Calu3 (cell line): Measurements from ENCODE around the gene AURKB. TPM values are rescaled to one million over a fixed set of nuclear protein-coding genes. Genes with fewer than 3 reads are reported as not detected.
A peak's percentile ranks its signal among the peaks of the same experiment; 100 is the strongest.
"Not testable (repeated sequence)": the region's sequence is repeated elsewhere in the genome, so short reads cannot be mapped to it uniquely, and the experiment has no call there.

ENCODE experiments used
- BruUV-seq: library from RNA; stranded (reverse); fragments of 400-500 nt; replicated peaks from 2 replicates; lab custom pipeline; 2021; lab: Mats Ljungman, UMichigan
- CTCF ChIA-PET: fragments of 300-600 bp; sonication (Branson Sonifier 250); formaldehyde crosslinking; loops from one replicate; lab custom pipeline; 2022; ENCODE audit warnings: antibody characterized with exemption; lab: Charles Lee
- DNase-seq: peaks from one replicate; pipeline ENCODE4 v3.0.0; 2022
- H3K27ac Mint-ChIP-seq: one replicate; pipeline ENCODE4 v1.8.0; 2022; ENCODE audit warnings: mixed read lengths; ENCODE audit not compliant: unreplicated experiment
- H3K27me3 Mint-ChIP-seq: one replicate; pipeline ENCODE4 v1.8.0; 2022; ENCODE audit warnings: mixed read lengths; ENCODE audit not compliant: unreplicated experiment
- H3K36me3 Mint-ChIP-seq: one replicate; pipeline ENCODE4 v1.8.0; 2022; ENCODE audit warnings: mild to moderate bottlenecking, moderate library complexity, mixed read lengths; ENCODE audit not compliant: insufficient read depth, unreplicated experiment
- H3K4me1 Mint-ChIP-seq: one replicate; pipeline ENCODE4 v1.8.0; 2022; ENCODE audit warnings: mild to moderate bottlenecking, low read depth, mixed read lengths; ENCODE audit not compliant: unreplicated experiment
- H3K4me3 Mint-ChIP-seq: one replicate; pipeline ENCODE4 v1.8.0; 2022; ENCODE audit warnings: mild to moderate bottlenecking, low read depth, moderate library complexity, mixed read lengths; ENCODE audit not compliant: unreplicated experiment
- H3K9me3 Mint-ChIP-seq: one replicate; pipeline ENCODE4 v1.8.0; 2022; ENCODE audit warnings: low read depth, mixed read lengths; ENCODE audit not compliant: unreplicated experiment
- CTCF ChIP-seq: fragments of 200-600 bp; IDR thresholded peaks from one replicate; pipeline ENCODE4 v1.8.0; 2022; ENCODE audit warnings: antibody characterized with exemption; ENCODE audit not compliant: unreplicated experiment
- intact Hi-C: fragments of 100-400 bp; cut with micrococcal nuclease; formaldehyde crosslinking; loops from one replicate; pipeline ENCODE4 v1.10.0; 2022; ENCODE audit not compliant: unreplicated experiment
- total RNA-seq: library from RNA; stranded (reverse); gene quantifications from 2 replicates; pipeline ENCODE4 v1.2.3, GENCODE V29; 2022

Gene AURKB
- total RNA-seq, 1 experiment from 2014 or later, result 78.9 TPM

GRCh38 chr17:8173056-8173870 lies 37.1 kb downstream of the AURKB start:
- TSS peak; percentile 100 for BruUV-seq
- peak overlapping the region; percentile 100 for H3K27ac Mint-ChIP-seq
- peaks cover 41% of the 10 kb centered on the region for H3K36me3 Mint-ChIP-seq
- peak; percentile 58 for DNase-seq
- no peaks in the 10 kb centered on the region for H3K27me3 Mint-ChIP-seq
- intact Hi-C loops, result no loop called here
- peaks cover 16% of the 10 kb centered on the region for H3K4me1 Mint-ChIP-seq
- peak overlapping the region; percentile 72 for H3K4me3 Mint-ChIP-seq
- CTCF ChIA-PET, result interaction anchor here (0.5 to 1.2 kb wide), 2 partner anchors 46 to 53 kb away, joined by 3 to 4 read pairs; no protein-coding TSS in a partner anchor
- H3K9me3 Mint-ChIP-seq, result no peaks in the 10 kb centered on the region
- no peak for TF ChIP-seq CTCF

GRCh38 chr17:8170186-8170585 lies 40.2 kb downstream of the AURKB start:
- intact Hi-C loops, H3K9me3 Mint-ChIP-seq, H3K27ac Mint-ChIP-seq, BruUV-seq, H3K4me3 Mint-ChIP-seq, H3K27me3 Mint-ChIP-seq, DNase-seq, CTCF ChIA-PET, H3K4me1 Mint-ChIP-seq: not testable (repeated sequence)
- peaks cover 25% of the 10 kb centered on the region for H3K36me3 Mint-ChIP-seq

DNA sequence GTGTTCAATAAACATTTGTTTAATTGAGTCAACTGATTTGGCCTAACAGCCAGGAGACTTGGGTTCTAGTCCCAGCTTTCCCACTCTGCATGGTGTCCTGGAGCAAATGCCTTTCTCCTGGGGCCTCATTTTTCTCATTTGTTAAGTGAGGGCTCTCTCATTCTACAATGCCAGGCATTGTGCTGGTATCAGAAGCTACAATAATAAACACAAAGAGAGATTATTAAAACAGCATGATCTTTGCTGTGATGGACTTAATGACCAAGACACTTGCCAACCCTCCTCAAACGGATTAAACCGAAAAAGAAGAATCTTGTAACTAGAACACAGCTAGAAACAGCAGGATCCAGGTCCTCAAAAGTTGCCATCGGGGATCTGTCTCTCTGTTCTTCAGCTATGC lies 42.8 kb downstream of the AURKB start:
- intact Hi-C loops, result no loop called here
- no peak for DNase-seq
- Mint-ChIP-seq H3K9me3 (no peaks in the 10 kb centered on the region), H3K4me1 (no peaks in the 10 kb centered on the region), H3K4me3 (no peak overlapping the region), H3K36me3 (peaks cover 18% of the 10 kb centered on the region), H3K27ac (no peak overlapping the region), H3K27me3 (no peaks in the 10 kb centered on the region)
- no peak for TF ChIP-seq CTCF
- no TSS peak for BruUV-seq
- CTCF ChIA-PET, result no interaction called here

DNA sequence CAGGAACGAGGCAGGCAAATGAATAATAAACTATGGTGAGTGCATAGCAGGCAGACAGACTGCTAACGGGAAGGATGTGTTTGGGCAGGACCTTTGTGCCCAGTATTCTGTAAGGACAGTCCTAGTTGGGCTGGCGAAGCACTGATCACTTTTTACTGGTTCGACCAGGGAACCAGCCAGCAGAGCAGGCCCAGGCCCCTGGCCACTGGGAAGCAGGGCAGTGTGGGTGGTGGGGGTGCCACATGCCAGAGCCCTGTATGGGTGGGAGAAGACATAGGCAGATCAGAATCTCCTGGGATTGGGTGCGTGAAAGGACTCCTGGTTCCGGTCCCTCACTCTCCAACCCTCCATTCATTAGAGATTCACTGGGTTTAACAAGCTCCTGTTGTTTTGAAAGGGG lies 43.6 kb downstream of the AURKB start:
- Mint-ChIP-seq H3K27me3 (no peaks in the 10 kb centered on the region), H3K27ac (no peak overlapping the region), H3K4me1 (no peaks in the 10 kb centered on the region), H3K9me3 (no peaks in the 10 kb centered on the region), H3K36me3 (peaks cover 21% of the 10 kb centered on the region), H3K4me3 (no peak overlapping the region)
- no peak for DNase-seq
- intact Hi-C loops, result no loop called here
- CTCF ChIA-PET, result no interaction called here
- TF ChIP-seq CTCF, result no peak
- BruUV-seq, result no TSS peak

GRCh38 chr17:8164815-8165131 lies 45.6 kb downstream of the AURKB start:
- CTCF ChIA-PET, result interaction anchor here (0.7 kb wide), 1 partner anchor 43 kb away, joined by 3 read pairs; no protein-coding TSS in a partner anchor
- Mint-ChIP-seq H3K36me3 (peaks cover 31% of the 10 kb centered on the region), H3K27ac (no peak overlapping the region), H3K4me1 (no peaks in the 10 kb centered on the region), H3K27me3 (no peaks in the 10 kb centered on the region), H3K4me3 (no peak overlapping the region), H3K9me3 (no peaks in the 10 kb centered on the region)
- no TSS peak for BruUV-seq
- no peak for DNase-seq
- TF ChIP-seq CTCF, result no peak
- intact Hi-C loops, result no loop called here
